Uterus (tissue), 2 donors: ENCODE measurements around the gene VSIG8.

Experiments
- CTCF ChIP-seq, 4 experiments: fragments of 200-600 bp in 2 of 4; fragments of 450-650 bp in 2 of 4; sonication (generic) in 2 of 4; IDR thresholded peaks; one replicate each; pipeline ENCODE4 v1.5.1; 2016 to 2019; ENCODE audit warnings: antibody characterized with exemption in 4 of 4, mild to moderate bottlenecking in 2 of 4, moderate library complexity in 1 of 4
- POLR2A ChIP-seq, 2 donors: fragments of 450-650 bp; IDR thresholded peaks; one replicate each; pipeline ENCODE4 v1.6.1; 2016; ENCODE audit warnings: antibody characterized with exemption in 2 of 2, mild to moderate bottlenecking in 1 of 2, moderate library complexity in 1 of 2

GRCh38 chr1:159900086-159900680, 37.7 kb upstream of the VSIG8 start, which contains the start of gene CFAP45:
- TF ChIP-seq CTCF (IDR thresholded peaks at IDR 0.05) (no peak), POLR2A (IDR thresholded peaks at IDR 0.05) (no peak)
